HG02884 (cell line): ENCODE measurements around the gene HSP90AB1.

Experiments used
- ATAC-seq: cut with Tn5 transposase; IDR thresholded peaks from one replicate; pipeline ENCODE4 v1.9.1; 2021; ENCODE audit warnings: mild to moderate bottlenecking, moderate library complexity; ENCODE audit not compliant: unreplicated experiment

HSP90AB1 gene

DNA sequence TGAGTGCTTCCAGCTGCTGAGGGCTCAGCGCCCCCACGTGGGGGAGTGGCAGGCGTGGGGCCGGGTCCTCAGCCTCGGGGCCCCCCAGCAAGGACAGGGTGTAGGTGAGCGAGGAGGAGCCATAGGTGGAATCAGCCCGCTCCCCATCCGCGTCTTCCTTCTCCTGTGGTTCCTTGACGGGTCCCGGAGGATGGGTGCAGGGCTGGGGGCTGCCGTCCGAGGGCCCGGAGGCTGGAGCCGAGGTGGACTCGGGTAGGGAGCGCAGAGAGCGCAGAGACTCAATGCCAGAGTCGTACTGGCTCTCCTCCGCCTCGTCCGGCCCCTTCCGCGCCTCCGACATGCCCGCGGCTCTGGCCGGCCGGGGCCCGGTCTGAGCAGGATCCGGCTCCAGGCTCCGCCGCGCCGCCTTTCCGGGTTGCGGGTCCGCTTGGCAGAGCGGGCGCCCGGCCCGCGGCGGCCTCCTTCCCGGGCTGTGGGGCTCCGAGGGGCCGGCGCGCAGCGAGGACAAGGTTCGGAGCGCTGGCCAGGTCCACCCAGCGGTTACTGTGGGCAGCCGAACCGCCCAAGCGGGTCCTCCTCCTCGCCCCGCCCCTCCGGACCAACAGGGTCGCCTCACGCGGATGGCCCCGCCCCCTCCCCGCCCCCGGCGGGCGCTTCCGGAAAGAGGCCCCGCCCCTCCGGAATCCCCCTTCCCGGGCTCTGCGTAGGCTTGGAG is 18.3 kb downstream of the HSP90AB1 start, which contains the start of gene NFKBIE:
Gene NFKBIE, minus strand, starts transcription at position 545 of the 715 bp plus-strand sequence. Its CDS starts 205 bp downstream, at position 340.
- peak; percentile 30 for ATAC-seq

DNA sequence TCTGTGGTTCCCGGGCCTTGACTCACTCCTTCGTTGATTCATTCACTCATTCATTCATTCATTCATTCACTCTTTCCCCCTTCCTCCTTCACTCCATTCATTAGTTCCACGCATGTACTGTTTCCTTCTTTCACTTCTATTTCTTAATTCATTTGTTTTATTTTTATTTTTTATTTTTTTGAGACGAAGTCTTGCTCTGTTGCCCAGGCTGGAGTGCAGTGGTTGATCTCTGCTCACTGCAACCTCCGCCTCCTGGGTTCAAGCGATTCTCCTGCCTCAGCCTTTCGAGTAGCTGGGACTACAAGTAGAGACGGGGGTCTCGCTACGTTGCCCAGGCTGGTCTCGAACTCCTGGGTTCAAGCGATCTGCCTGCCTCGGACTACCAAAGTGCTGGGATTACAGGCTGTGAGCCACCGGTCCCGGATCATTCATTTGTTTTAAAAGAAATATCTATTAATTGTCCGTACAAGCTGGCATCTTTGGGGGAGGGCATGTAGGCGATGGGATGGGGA is 18.9 kb downstream of the HSP90AB1 start:
- no peak for ATAC-seq

DNA sequence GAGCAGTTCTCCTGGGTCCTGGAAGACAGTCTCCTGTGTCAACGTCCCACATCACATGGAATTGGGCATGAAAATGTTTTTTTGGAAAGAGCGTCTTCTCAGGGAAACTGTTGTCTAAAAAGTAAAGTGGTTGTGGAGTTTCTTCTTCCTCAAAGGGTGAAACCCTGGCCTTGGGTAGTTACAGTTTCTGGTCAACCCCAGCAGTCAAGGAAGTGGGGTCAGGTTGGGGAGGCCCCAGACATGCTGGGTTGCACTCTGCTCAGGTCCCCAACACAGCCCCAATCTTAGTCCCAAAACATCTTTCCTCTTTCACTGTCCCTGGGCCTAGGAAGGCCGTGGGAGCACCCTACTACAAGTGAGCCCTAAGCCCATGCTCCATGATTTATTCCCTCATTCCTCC is 19.4 kb downstream of the HSP90AB1 start:
- peak; percentile 25 for ATAC-seq

DNA sequence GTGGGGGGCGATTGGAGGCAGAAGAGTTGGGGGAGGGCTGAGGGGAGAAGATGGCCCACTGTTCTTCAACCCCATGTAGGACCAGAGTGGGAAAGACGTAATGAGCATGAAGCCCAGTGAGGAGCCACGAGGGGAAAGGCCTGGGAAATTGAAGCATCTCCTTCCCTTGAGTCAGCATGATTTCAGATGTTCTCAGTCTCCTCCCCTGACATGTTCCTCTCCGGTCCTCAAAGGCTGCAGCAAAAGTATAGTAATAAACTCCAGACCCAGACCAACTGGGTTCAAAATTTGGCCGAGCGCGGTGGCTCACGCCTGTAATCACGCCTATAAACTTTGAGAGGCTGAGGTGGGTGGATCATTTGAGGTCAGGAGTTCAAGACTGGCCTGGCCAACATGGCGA is 20.4 kb downstream of the HSP90AB1 start:
- no peak for ATAC-seq

DNA sequence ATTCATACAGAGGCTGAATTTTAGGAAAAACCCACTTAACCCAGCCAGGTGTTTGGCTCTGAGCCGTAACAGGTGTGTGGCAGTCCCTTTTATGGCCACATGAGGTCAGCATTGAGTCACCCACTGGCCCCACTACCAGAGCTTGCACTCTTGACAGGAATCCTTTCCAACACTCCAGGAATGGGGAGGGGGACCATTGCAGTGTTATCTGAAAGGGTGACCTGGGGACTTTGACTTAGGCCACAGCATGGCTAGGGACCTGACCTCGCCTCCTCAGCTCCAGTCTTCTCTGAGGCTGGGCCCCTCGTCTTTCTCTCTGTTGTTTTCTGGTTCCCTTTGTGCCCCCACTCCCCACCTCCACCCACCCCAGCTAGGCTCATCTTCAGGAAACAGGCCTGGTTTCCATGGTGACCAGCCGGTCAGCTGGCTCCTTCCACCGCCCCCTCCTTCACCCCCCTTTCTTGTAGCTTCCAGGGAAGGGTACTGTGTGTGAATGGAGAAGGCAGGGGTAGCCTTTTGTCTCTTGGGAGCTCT is 21.3 kb downstream of the HSP90AB1 start:
- ATAC-seq: no peak

DNA sequence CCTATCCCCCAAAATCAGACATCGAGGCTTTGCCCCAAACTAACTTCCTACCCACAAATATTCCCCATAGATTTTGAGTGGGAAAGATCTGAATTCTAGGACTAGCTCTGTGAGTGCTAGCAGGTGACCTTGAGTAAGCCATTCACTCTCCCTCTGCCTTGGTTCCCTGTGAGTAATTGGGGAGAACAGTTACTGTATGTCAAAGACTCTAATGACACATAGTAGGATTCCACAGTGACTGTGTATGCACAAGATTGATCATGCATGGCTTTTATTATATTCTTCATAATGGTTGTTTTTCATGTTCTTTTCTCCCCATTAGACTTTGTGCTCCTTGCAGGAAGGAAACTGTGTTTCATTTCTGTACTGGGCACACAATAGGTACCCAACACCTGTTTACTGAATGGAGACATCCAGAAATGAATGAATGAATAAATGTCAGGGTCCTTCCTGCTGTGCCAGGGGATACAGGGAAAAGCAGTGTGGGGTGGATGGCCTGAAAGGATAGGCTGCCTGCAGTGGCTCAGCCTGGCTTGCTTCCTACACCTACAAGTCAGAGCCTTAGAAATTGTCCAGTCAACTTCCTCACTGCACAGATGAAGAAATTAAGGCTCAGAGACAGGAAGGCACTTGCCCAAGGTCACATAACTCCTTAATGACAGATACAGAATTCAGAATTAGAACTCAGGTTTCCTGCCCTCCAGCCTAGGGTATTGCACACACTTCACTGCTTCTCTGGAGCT is 22.4 kb downstream of the HSP90AB1 start:
- no peak for ATAC-seq

DNA sequence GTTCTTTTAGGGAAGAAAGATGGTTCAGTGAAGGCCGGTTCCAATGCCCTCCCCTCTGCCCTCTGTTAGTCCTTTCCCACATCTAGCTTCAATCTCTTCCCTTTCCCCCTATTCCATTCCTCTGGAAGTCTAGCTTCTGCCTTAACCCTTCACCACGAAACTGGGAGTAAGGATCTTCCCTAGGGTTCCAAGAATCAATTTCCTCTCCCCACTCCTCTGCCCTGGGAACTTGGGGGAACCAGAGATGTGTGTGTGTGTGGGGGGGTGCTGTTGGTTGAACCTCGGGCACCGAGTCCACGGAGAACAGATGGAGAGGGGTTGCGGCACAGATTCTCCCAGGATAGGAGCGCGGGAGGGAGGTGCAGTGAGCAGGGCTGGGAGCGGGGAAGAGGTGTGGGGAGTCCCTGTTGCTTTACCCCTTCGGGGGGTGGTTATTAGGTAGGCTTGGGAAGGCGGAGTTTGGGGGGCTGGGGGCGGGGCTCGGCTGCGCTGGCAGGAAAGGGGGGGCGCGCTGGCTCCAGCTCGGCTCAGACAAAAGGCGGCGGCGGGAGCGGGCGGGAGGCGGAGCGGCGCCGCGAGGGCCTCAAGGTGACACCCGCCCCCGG is 23.1 kb downstream of the HSP90AB1 start, which contains the start of gene TMEM151B:
Gene TMEM151B, plus strand, starts transcription at position 530 of the 605 bp plus-strand sequence. CDS start 293 bp downstream, outside the sequence.
- no peak for ATAC-seq

DNA sequence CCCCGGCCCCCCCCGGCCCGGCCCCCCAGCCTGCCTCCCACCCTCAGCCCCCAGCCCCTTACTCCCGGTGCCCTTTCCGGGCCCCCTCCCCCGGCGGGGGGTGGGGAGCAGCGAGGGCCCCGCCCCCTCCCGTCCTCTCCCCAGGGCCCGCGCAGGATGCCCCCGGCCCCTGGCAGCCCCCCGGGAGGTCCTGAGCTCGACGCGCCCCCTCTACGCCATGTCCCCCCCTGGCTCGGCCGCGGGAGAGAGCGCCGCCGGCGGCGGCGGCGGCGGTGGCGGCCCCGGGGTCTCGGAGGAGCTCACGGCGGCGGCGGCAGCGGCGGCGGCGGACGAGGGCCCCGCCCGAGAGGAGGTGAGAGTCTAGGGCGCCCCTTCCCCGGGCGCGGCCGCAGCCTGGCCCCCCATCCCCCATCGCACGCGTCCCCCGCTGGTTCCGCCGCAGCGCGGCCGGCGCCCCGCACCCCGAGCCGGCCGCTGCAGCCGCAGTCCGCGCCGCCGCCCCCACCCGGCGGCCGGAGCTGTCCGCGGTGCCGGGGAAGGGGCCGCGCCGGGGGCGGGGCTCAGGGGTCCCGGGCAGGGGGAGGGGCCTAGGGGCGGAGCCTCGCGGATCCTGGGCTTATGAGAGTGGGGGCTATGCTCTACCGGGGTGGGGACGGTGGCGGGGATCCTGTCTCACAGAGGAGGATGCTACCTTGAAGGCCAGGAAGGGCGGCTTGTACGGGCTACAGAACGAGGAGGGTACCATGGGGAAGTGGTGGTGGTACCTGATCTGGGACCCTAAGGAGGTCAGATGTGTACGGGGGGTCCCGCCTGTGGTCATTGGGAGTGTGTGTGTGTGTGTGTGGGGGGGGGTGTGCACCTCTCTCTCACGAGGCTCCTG is 23.9 kb downstream of the HSP90AB1 start:
- ATAC-seq: no peak

DNA sequence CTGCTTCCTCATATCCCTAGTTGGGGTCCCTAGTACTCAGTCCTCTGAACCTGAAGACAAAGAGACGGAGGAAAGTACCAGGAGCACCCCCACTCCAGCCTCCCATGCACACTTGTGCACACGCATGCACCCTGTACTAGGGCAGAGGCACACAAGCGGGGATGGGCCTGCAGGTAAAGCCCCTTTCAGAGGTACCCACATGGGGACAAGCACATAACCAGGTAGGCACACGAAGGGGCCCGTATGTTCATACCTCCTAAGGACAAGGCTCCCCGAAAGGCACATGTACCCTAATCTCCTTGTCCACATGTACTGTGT is 24.5 kb downstream of the HSP90AB1 start:
- no peak for ATAC-seq

DNA sequence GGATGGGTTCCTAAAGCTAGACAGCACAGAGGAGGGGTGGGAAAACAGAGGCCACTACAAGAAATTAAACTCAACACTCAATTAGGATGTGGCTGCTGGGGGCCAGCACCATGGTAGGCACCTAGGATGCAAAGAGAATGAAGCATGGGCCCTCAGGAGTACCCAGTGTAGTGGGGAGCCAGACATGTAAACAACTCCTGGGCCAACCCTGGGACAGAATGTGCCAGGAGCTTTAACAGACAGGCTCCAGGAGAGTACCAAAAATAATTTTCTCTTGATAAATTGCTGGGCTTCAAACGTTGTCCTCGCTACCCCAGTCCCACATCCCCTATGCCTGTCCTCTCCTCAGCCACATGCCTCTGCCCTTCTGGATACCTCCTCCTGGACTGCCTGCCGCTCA is 25.0 kb downstream of the HSP90AB1 start:
- ATAC-seq: no peak

DNA sequence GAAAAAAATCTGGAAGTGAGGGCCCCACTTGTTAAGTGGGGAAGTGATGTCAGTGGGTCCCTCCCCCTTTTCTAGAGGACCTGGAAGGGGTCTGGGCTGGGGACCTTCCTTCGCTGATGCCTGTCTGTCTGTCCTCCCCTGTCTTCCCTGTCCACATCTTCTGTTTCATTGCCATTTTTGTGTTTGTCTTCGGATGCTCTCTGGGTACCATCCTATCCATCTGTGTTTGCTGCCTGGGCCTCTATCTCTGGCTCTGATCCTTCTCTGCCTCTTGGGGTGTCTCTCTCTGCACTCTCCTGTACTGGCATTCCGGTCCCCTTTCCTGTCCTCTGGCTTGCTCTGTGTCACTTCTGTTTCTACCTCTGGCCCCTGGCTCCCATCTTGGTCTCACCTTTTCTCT is 25.6 kb downstream of the HSP90AB1 start:
- no peak for ATAC-seq

DNA sequence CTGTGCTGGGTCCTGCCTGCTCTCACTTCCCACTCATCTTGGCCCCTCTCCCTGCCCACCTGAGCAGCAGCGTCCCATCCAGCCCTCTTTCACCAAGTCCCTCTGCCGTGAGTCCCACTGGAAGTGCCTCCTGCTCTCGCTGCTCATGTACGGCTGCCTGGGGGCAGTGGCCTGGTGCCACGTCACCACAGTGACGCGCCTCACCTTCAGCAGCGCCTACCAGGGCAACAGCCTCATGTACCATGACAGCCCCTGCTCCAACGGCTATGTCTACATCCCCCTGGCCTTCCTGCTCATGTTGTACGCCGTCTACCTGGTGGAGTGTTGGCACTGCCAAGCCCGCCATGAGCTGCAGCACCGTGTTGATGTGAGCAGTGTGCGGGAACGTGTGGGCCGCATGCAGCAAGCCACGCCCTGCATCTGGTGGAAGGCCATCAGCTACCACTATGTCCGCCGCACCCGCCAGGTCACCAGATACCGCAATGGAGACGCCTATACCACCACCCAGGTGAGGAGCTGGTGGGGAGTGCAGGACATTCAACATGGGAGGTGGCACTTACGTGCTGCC is 26.2 kb downstream of the HSP90AB1 start:
- no peak for ATAC-seq

DNA sequence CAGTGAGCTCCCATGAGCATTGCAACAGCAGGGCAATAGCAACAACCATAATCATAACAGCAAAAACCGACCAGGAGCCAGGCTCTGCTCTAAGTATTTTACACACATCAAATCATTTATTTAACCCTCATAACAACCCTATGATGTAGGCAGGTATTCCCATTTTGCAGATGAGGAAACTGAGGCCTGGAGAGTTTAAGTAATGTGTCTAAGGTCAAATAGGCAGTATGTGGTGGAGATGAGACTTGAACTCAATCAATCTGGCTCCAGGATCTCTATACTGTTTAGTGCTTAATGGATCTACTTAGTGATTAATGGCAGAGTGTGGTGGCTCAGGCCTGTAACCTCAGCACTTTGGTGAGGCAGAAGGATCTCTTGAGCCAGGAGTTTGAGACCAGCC is 26.7 kb downstream of the HSP90AB1 start:
- no peak for ATAC-seq

DNA sequence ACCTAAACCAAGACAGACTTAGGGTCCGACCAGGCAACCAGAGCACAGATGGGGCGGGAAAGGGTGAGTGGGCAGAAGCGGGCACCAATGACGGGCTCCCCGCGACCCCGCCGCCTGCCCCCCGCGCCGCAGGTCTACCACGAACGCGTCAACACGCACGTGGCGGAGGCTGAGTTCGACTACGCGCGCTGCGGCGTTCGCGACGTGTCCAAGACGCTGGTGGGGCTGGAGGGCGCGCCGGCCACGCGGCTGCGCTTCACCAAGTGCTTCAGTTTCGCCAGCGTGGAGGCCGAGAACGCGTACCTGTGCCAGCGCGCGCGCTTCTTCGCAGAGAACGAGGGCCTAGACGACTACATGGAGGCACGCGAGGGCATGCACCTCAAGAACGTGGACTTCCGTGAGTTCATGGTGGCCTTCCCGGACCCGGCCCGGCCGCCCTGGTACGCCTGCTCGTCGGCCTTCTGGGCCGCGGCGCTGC is 28.4 kb downstream of the HSP90AB1 start:
- ATAC-seq: no peak

DNA sequence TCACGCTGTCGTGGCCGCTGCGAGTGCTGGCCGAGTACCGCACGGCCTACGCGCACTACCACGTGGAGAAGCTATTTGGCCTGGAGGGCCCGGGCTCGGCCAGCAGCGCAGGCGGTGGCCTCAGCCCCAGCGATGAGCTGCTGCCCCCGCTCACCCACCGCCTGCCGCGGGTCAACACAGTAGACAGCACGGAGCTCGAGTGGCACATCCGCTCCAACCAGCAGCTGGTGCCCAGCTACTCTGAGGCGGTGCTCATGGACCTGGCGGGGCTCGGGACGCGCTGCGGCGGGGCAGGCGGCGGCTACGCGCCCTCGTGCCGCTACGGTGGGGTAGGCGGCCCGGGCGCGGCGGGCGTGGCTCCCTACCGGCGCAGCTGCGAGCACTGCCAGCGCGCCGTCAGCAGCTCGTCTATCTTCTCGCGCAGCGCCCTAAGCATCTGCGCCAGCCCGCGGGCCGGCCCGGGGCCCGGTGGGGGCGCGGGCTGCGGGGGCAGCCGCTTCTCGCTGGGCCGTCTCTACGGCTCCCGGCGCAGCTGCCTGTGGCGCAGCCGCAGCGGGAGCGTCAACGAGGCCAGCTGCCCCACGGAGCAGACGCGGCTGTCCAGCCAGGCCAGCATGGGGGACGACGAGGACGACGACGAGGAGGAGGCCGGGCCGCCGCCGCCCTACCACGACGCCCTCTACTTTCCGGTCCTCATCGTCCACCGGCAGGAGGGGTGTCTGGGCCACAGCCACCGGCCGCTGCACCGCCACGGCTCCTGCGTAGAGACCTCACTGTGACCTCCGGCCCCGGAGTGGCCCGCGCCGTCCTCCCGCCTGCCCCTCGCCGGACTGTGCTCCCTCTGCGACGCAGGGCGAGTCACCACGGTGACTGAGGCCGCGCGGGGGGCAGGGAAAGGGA is 29.1 kb downstream of the HSP90AB1 start:
- no peak for ATAC-seq

DNA sequence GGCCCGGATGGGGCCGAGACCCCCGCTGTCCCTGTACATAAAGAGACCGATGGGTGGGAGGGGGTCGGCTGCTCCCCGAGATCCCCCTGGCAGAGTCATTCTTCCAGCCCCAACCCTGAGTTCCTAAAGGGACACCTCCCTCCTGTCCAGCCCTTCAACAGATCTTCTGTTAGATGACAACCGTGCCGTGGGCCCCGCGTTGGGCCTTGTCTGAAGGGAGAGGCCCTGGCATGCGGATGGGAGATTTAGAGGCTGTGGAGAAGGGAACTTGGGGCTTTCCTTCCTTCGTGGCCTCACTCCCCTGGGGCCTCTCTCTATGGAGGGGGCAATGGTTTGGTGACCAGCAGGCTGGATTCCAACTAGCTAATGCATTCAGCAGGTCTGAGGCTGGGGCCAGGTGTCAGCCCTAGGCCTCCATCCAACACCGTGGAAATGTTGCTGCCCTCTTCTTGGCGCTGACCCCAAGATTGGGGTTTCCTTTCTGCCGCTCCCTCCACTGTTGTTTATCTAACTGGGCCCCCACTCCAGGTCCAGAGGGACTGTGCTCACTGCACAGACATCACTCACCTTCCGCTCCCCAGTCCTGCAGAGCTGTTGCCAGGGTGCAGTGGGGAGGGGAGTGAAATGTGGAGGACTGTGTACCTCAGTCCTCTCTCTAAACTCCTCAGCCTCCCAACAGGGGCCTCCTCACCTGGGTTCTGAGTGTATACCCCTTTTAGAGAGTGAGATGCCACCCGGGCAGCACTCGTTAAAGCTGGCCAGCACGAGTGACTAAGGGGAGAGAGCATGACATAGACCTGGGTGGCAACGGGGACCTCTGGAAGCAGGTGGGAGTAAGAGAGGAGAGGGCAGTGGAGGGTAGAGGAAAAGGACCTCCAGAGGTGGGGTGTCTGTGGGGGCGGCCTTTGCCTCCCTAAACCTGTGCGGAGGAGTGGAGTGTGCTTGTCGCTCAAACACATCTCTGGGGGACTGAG is 30.1 kb downstream of the HSP90AB1 start:
- no peak for ATAC-seq

DNA sequence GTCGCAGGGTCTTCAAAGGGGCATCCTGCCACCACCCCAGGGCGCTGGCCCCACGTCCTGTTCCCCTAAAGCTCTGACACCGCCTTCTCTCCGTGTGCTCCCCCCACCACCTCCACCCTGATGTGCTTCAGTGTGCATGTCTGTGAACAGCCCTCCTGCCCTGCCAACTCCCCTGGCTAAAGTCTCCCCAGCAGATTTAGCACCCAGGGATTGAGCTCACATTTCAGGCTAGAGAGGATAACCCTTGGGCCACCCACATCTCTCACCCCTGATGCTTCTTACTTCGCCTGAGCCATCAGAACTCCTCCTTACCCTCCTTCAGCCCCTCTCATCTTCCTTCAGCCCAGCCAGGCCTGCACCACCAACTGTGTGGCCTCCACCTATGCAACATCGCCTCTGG is 30.9 kb downstream of the HSP90AB1 start:
- no peak for ATAC-seq

DNA sequence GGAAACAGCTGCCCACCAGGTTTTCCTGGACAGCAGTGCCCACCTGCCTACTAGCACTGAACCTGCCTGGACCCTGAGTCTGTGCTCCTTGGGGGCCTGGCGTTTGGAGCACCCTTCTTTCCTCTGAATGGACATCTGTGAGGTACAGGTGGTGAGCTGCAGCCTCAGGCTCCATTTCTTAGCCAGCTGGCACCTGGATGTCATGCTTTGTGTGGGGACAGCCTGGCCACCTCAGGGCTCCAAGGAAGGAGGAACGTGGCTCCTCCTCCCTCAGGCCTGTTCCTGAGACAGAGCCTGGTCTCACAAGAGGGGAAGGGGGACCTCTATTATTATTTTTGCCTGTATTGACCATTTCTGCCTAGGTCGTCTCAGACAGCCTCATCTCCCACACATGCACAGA is 31.4 kb downstream of the HSP90AB1 start:
- no peak for ATAC-seq
